ENCODE measurements around the gene SFMBT2.

- no peak for TF ChIP-seq POLR2A (IDR thresholded peaks at IDR 0.05)
- TF ChIP-seq, protein P1, sequence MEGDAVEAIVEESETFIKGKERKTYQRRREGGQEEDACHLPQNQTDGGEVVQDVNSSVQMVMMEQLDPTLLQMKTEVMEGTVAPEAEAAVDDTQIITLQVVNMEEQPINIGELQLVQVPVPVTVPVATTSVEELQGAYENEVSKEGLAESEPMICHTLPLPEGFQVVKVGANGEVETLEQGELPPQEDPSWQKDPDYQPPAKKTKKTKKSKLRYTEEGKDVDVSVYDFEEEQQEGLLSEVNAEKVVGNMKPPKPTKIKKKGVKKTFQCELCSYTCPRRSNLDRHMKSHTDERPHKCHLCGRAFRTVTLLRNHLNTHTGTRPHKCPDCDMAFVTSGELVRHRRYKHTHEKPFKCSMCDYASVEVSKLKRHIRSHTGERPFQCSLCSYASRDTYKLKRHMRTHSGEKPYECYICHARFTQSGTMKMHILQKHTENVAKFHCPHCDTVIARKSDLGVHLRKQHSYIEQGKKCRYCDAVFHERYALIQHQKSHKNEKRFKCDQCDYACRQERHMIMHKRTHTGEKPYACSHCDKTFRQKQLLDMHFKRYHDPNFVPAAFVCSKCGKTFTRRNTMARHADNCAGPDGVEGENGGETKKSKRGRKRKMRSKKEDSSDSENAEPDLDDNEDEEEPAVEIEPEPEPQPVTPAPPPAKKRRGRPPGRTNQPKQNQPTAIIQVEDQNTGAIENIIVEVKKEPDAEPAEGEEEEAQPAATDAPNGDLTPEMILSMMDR (IDR thresholded peaks at IDR 0.05), result no peak
- TF ChIP-seq POLR2AphosphoS5 (IDR thresholded peaks at IDR 0.05), result no peak
- TF ChIP-seq EP300 (IDR thresholded peaks at IDR 0.05), result no peak
Observed at GRCh38 chr10:7305053-7305452, 105.8 kb downstream of the SFMBT2 start.

Measured in suprapubic skin (tissue), 4 donors.